Measurements from ENCODE around the gene APLNR.

DNA sequence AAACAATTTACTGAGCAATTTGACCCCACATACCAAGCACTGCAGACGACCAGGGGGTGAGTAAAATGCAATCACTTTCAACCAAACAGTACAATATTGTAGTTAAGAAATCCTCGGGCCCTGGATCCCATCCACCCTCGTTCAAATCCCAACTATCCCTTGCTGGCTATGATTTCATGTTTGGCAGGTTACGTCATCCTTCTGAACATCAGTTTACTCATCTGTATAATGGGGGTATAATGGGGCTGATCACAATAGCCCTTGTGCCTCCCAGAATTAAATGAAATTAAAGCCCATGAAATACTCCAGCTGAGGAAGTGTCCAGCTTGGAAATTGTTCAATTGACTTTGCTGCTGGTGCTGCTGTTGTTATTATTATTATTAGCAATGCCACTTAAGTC, 20.6 kb downstream of the APLNR start:
- TF ChIP-seq EZH2 (IDR thresholded peaks at IDR 0.05; ENCODE audit: low read length), result no peak
- TF ChIP-seq, protein P1, sequence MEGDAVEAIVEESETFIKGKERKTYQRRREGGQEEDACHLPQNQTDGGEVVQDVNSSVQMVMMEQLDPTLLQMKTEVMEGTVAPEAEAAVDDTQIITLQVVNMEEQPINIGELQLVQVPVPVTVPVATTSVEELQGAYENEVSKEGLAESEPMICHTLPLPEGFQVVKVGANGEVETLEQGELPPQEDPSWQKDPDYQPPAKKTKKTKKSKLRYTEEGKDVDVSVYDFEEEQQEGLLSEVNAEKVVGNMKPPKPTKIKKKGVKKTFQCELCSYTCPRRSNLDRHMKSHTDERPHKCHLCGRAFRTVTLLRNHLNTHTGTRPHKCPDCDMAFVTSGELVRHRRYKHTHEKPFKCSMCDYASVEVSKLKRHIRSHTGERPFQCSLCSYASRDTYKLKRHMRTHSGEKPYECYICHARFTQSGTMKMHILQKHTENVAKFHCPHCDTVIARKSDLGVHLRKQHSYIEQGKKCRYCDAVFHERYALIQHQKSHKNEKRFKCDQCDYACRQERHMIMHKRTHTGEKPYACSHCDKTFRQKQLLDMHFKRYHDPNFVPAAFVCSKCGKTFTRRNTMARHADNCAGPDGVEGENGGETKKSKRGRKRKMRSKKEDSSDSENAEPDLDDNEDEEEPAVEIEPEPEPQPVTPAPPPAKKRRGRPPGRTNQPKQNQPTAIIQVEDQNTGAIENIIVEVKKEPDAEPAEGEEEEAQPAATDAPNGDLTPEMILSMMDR (optimal IDR thresholded peaks at IDR 0.05 in 1 of 3, IDR thresholded peaks at IDR 0.05 in 1 of 3, conservative IDR thresholded peaks at IDR 0.05 in 1 of 3; ENCODE audit: extremely low read depth in 1 of 3, insufficient read depth in 2 of 3, low read length in 3 of 3), result no peak
